ENCODE data around the gene CRYBG1.

Gene CRYBG1

DNA sequence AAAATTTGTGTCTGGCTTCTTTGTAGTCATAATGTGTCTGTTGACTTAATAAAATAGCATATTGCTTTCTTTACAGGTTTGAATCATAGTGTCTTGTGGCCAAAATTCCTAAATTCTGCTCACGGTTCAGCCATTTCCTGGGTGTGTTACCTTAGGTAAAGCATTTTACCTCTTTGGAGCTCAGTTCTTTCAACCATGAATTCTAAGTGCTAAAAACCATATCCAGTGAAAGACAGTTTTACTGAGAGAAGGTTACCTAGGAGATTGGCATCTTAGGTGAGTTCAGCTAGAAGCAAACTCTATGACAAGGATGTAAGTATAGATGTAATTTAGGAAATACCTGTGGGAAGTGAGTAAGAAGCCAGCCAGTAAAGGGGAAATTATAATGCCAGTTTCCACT, 20.7 kb downstream of the CRYBG1 start:
- no peak for DNase-seq (ENCODE audit: low spot score)
- TF ChIP-seq, protein P1, sequence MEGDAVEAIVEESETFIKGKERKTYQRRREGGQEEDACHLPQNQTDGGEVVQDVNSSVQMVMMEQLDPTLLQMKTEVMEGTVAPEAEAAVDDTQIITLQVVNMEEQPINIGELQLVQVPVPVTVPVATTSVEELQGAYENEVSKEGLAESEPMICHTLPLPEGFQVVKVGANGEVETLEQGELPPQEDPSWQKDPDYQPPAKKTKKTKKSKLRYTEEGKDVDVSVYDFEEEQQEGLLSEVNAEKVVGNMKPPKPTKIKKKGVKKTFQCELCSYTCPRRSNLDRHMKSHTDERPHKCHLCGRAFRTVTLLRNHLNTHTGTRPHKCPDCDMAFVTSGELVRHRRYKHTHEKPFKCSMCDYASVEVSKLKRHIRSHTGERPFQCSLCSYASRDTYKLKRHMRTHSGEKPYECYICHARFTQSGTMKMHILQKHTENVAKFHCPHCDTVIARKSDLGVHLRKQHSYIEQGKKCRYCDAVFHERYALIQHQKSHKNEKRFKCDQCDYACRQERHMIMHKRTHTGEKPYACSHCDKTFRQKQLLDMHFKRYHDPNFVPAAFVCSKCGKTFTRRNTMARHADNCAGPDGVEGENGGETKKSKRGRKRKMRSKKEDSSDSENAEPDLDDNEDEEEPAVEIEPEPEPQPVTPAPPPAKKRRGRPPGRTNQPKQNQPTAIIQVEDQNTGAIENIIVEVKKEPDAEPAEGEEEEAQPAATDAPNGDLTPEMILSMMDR (conservative IDR thresholded peaks at IDR 0.05; ENCODE audit: low read depth), result no peak
- POLR2A ChIA-PET (ENCODE audit: low non-redundant PET), result interaction anchor here (0.6 kb wide), 1 partner anchor 923 kb away, joined by 3 read pairs; no protein-coding TSS in a partner anchor
- no peak overlapping the region; the same call in 1 of the 2 replicates for H3K27ac ChIP-seq
- CTCF ChIA-PET, result interaction anchor here (1.0 kb wide), 1 partner anchor 49 kb away, joined by 3 read pairs; no protein-coding TSS in a partner anchor

DNA sequence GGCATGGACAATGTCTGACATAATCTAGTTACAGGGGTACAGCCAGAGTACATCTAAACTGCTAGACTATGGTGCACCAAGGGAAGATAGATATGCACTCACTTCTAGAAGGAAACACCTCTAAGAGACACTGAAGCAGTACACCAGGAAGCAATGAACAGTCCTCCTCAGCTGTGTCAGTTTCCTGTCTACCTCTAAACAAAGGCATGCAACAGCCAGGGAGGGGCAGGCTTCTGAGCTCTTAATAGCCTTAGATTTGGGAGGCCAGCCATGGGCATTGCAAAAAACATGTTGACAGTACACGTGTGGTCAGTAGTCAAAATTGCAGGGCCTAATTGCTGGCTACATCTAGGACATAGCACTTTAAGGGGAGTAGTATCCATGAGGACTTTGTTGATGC, 21.4 kb downstream of the CRYBG1 start:
- ChIA-PET POLR2A (ENCODE audit: low non-redundant PET) (no interaction called here), CTCF (interaction anchor here (1.0 kb wide), 1 partner anchor 50 kb away, joined by 3 read pairs; no protein-coding TSS in a partner anchor)
- peak; percentile 45 for DNase-seq (ENCODE audit: low spot score)
- TF ChIP-seq, protein P1 (conservative IDR thresholded peaks at IDR 0.05; ENCODE audit: low read depth), result no peak
- H3K27ac ChIP-seq, result no peak overlapping the region; the same call in 1 of the 2 replicates

DNA sequence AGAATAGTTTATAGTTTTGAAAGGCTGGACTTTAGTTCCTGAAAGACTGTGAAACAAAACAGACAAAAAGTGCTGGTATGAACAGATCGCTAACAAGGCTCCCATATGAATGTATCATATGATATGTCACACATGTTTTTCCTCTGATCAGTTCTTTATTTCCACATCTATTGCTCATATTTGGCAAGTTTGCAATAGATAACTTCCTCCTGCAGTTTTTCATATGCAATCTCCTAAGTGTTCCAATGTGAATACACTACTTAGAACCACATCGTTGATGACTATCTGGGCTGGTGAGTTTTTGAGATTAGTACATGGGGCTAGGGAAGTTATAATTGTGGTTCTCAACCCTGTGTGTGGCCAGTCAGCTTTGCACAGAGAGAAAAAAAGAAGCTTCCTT, 23.1 kb downstream of the CRYBG1 start:
- TF ChIP-seq, protein P1 (conservative IDR thresholded peaks at IDR 0.05; ENCODE audit: low read depth), result no peak
- ChIA-PET CTCF (no interaction called here), POLR2A (ENCODE audit: low non-redundant PET) (no interaction called here)
- H3K27ac ChIP-seq, result no peak overlapping the region
- no peak for DNase-seq (ENCODE audit: low spot score)

DNA sequence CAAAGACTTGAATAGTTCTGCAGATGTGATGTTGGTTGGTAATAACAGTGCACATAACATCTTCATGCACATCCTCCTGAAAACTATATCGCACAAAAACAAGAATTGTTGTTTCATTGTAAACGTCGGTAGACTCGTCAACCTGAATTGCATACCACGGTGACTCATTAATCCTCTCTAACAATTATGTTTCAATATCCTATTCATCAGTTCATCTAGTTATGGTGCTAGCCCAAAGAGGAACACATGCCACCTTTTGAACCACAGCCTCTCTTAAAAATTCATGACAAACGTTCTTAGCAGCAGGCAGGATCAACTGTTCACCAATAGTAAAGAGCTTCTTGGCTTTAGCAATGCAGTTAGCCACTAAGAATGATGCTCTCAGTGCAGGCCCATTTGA, 25.0 kb downstream of the CRYBG1 start:
- TF ChIP-seq, protein P1 (conservative IDR thresholded peaks at IDR 0.05; ENCODE audit: low read depth), result no peak
- POLR2A ChIA-PET (ENCODE audit: low non-redundant PET), result no interaction called here
- CTCF ChIA-PET, result no interaction called here
- no peak overlapping the region for H3K27ac ChIP-seq
- no peak for DNase-seq (ENCODE audit: low spot score)

DNA sequence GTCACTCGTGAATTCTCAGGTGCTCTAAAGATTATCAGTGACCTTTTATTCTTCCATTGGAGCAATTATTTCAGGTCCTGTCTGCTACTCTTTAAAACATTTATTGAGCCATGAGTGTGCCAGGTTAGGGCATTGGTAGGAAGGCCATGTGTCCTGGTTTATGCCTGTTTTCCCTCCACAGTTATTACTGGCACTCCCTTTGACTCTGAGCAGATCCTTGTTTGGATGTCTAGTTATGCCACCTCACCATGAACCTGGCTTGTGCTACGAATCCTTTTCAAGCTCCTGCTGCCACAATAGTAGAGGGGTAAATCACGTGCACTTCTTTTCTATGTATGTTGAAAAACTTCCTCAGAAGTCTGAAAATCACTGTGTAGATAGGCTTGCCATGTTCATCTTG, 27.4 kb downstream of the CRYBG1 start:
- DNase-seq (ENCODE audit: low spot score), result no peak
- ChIA-PET CTCF (no interaction called here), POLR2A (ENCODE audit: low non-redundant PET) (no interaction called here)
- TF ChIP-seq, protein P1 (conservative IDR thresholded peaks at IDR 0.05; ENCODE audit: low read depth), result no peak
- H3K27ac ChIP-seq, result no peak overlapping the region

DNA sequence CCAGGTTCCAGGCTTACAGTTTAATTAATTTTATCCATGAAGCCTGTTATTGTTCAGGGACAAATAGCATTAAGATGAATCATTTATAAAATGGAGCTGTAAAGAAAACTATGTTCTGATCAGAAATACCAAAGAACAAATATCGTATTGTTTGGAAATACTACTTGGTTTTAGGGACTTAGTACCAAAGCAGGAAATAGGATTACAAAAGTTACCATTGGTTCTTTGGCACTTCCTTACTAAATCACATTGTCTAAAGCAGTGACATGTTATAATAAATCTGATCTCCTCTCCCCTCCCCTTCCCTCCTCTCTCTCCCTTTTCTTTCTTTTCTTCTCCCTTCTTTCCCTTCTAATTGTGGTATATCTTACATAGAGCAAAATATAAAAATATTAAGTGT, 29.6 kb downstream of the CRYBG1 start:
- CTCF ChIA-PET, result no interaction called here
- TF ChIP-seq, protein P1 (conservative IDR thresholded peaks at IDR 0.05; ENCODE audit: low read depth), result no peak
- no peak for DNase-seq (ENCODE audit: low spot score)
- POLR2A ChIA-PET (ENCODE audit: low non-redundant PET), result no interaction called here
- no peak overlapping the region for H3K27ac ChIP-seq

Data from RWPE1 (cell line).